ENCODE data around the gene SLC51A.
"Not testable (repeated sequence)": the region's sequence is repeated elsewhere in the genome, so short reads cannot be mapped to it uniquely, and the experiment has no call there.

SLC51A gene

DNA sequence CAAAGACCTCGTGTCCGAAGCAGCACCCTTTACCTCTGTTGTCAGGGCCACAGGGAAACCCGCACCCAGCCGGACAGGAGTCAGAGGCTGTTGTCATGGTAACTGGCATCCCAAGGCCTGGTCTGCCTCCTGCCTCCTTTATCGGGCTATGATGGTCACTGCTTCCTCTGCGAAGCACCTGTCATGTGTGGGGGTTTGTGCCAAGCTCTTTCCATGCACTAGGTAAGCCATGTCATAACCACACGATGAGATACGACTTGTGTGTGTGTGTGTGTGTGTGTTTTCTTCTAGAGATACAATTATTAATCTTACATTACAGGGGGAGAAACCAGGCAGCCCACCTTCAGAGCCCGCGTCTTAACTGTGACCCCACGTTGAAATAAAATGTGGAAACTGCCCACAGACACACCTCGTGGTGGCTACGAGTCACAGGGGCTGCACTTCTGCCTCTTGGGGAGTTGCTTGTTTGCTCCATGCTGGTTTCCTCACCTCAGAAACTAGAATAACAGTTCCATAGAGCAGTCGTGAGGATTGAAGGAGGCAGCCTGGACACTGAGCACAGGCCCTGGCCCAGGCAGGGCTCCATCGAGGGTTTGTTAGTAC lies 23.1 kb upstream of the SLC51A start:
- DNase-seq (ENCODE audit: low read depth in 2 of 2), result no peak

DNA sequence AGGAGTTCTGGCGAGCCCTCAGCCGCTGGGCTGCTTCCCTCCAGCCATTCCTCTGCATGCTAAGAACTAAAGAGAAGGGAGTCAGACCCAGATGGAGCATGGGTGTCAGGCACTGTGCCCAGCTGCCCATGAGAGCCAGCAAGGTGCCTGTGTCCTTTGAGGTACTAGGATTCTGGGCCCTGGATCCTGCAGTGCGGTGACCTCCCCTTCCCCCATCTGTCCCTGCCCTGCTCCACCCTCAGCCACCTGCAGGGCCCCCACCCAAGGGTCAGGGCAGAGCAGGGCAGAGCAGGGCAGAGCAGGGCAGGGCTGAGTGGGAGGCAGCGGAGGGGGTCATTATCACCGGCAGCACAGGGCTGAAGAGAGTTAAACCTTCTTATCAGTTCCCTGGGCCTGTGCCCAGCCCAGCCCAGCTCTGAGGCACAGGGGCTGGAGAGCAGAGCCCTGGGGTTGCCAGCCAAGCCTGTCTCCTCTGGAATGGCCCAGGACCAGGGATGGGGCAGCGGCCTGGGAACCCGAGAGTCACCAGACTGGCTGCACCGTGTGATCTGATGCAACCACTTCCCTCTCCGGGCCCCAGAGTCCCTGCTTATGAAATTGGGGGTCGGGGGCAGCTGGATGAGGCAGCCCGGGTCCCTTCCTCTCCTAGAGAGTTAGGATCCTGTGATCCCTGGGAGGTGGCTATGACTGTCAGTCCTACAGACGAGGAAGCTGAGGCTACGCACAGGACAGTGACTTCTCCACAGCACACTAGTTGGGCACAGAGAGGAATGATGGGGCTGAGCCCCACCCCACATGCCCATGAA lies 22.4 kb upstream of the SLC51A start:
- DNase-seq (ENCODE audit: low read depth in 2 of 2), result no peak

DNA sequence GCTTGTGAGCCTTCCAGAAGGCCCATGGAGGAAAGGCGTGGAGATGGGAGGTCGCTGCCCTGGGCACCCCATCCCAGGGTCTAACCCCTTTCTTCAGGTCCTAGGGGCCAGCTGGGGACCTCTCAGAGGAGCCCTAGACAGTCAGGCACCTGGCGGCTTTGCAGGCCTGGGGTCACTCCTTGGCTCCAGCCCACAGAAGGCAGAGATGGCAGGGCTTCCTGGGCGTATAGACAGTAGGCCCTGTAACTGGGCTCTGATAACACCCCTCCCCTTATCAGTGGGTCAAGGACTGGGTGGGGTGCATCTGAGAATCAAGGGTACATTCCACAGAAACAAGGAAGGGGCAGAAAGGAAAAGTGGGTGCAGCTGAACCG lies 21.8 kb upstream of the SLC51A start:
- no peak for DNase-seq (ENCODE audit: low read depth in 2 of 2)

DNA sequence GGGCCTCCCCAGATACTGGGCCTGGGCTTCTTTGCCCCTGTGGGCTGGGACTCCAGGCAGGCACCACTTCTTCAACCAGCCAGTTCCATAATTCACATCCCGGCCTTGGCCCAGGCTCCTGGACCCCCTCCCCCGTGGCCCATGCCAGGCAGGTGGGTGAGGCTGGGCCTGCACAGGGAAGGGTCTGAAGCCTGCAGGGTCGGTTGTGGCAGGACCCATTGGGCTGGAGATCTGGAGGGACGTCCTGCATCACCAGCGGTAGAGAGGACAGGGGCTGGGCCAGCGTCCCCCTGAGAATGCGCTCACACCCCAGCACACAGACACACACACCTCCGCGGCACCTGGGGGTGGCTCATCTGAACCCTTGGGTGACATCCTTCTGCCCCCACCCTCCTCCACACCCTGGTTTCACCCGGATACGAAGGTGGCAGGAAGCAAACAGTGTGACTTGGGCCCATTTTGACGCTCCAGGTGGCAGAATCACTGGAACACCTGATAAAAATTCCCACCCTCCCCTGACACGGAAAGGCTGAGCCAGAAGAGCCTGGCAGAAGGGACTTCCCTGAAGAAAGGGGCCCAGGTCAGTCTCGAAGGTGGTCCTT lies 20.6 kb upstream of the SLC51A start:
- no peak for DNase-seq (ENCODE audit: low read depth in 2 of 2)

DNA sequence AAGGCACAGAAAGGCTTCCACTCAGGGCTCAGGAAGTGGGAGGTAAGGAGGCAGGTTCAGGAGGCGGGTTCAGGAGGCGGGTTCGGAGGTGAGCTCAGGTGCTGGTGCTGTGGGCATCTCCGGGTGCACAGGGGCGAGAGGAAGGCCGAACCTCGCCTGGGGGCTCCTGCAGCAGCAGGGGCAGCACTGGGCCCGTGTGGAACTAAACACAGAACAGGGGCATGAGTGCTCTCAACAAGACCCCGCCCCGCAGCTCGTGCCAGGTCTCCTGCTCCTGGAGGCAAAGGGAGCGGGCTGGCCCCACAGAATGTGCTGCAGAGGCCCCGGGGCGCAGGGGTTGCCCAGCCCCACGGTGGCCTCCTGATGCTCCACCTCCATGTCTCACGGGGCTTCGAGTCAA lies 18.8 kb upstream of the SLC51A start:
- no peak for DNase-seq (ENCODE audit: low read depth in 2 of 2)

DNA sequence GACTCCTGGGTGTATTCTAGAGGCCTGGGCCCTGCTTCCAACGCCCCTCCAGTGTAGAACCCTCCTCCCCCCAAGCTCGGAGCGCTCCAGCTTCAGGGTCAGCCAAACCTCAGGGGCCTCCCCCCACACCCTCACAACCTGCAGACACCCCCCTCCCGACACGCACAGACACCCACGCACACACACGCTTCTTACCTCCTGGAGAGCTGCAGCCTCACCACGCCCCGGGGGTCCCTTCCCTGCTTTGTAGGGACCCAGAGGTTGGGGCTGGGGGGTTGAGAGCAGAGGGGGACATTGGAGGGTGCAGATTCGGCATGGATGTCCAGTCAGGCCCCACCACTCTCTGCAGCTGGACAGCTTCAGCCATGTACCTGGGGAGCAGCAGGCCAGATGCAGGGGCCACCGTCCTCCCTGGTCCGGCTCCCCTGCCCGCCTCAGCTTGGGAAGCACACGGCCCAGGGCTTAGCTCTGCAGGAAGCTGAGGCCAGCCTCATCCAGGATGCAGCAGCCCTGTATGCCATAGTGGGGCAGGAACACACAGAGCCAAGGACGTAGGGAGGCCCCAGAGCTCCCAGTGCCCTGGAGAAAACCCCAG lies 18.2 kb upstream of the SLC51A start:
- no peak for DNase-seq (ENCODE audit: low read depth in 2 of 2)

DNA sequence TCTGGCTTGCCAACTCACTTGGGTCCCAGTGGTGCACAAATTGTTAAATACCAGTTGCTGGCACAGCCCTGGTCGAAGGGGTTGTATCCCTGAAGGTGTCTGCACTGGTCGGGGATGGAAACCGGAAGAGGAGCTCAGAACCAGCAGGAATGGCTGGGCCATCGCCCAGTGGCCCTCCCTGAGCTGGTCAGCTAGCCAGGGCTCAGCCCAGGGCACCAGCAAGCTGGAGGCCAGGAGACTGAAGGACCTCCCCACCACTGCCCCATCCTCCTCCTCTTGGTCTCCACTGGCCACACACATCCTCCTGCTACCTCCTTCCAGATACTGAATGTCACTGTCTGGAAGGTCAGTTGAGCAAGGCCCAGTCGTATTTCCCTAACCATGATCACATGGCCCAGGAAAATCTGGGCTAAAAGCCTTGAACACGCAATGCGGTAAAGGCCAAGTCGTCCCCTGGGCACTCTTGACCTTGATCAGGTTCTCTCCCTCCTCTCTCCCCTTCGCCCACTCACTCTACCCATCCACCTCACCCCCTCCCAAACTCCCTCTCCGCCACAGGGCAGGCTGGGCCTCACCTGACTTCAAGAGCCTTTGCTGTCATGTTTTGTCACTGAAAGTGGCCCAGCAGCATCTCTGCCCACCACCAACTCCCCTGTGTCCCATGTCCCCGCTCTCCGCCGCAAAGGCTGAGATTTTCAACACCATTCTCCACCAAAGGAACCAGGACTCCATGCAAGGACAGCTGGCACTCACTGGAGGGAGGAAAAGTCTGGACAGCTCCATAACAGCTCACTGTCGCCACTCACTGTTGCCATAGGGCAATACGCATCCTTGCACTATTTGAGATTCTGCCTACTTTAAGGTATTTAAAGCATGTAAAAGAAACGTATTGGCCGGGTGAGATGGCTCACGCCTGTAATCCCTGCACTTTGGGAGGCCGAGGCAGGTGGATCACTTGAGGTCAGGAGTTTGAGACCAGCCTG lies 17.3 kb upstream of the SLC51A start:
- no peak for DNase-seq (ENCODE audit: low read depth in 2 of 2)

DNA sequence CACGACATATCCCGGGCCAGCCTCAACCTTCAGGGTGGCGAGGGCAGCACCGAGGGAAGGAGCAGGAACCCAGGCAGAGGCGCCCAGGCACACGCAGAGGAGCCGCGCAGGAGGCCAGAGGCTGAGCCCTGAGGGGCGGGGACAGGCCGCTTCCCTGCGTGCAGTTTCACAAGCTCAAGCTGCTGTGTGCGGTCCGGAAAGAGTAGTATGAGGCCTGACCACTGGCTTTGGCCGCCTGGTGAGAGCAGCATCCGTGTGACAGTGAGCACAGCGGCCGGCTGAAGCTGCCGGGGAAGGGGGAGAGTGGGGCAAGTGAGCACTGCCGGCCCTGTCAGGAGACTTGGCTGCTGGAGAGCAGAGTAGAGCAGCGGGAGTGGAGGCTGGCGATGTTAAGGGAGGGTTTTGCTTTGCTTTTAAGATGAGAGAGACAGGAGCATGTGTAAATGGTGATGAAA lies 13.8 kb upstream of the SLC51A start:
- DNase-seq (ENCODE audit: low read depth in 2 of 2), result no peak

DNA sequence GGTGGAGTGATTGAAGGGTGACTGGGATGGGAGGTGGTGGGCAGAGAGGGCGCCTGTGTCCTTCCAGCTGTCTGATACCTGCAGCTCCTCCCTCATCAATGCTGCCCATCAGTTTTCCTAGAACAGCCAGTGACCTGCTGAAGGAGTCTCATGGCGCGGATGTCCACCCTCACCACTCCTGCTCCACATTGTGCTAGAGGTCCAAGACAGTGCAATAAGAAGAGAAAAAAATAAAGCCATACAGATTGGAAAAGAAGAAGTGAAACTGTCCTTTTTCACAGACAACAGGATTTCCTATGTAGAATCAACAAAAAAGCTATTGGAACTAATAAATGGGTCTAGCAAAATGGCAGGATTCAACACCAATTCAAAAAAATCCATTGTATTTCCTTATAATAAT lies 12.5 kb upstream of the SLC51A start:
- DNase-seq (ENCODE audit: low read depth in 2 of 2), result no peak

DNA sequence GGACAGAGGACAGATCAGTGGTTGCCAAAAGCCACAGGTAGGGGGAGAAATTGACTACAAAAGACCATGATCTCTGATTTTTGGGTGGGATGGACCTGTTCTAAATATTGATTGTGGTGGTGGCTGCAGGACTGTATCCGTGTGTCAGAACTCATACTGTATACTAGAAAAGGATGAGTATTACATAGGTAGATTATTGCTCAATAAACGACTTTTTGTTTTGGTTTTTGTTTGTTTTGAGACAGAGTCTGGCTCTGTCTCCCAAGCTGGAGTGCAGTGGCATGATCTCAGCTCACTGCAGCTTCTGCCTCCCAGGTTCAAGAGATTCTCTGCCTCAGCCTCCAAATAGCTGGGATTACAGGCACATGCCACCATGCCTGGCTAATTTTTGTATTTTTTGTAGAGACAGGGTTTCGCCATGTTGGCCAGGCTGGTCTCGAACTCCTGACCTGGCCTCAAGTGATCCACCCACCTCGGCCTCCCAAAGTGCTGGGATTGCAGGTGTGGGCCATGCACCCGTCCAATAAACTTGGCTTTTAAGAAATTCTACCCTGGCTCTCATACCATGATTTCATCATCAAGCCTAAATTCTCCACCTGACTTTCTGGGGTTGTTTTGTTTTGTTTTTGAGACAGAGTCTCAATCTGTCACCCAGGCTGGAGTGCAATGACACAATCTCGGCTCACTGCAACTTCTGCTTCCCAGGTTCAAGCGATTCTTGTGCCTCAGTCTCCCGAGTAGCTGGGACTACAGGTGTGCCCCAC lies 10.7 kb upstream of the SLC51A start:
- DNase-seq (ENCODE audit: low read depth in 2 of 2), result not testable (repeated sequence)

DNA sequence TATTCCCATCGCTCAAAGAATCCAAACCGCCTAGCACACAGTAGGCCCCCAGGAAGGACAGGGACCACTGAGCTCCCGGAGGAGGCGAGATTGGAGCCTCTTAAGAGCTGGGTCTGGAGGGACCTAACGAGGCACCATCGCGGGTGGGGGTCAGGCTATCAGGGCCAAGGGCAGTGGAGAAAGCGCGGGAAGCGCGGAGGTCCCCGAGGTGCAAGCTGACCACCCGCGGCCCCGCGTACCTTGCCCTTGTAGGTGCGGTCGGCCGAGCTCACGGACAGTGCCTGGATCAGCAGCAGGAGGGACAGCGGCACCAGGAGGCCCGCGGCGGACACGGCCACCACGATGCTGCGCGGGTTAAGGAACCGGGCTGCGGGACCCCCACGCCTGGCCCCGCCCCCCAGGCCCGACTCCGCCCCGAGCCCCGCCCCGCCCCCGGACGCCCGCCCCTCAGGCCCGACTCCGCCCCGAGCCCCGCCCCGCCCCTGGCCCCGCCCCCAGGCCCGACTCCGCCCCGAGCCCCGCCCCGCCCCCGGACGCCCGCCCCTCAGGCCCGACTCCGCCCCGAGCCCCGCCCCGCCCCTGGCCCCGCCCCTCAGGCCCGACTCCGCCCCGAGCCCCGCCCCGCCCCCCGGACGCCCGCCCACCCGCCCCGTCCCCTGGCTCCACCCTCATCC lies 9.0 kb upstream of the SLC51A start:
- DNase-seq (ENCODE audit: low read depth in 2 of 2), result no peak

DNA sequence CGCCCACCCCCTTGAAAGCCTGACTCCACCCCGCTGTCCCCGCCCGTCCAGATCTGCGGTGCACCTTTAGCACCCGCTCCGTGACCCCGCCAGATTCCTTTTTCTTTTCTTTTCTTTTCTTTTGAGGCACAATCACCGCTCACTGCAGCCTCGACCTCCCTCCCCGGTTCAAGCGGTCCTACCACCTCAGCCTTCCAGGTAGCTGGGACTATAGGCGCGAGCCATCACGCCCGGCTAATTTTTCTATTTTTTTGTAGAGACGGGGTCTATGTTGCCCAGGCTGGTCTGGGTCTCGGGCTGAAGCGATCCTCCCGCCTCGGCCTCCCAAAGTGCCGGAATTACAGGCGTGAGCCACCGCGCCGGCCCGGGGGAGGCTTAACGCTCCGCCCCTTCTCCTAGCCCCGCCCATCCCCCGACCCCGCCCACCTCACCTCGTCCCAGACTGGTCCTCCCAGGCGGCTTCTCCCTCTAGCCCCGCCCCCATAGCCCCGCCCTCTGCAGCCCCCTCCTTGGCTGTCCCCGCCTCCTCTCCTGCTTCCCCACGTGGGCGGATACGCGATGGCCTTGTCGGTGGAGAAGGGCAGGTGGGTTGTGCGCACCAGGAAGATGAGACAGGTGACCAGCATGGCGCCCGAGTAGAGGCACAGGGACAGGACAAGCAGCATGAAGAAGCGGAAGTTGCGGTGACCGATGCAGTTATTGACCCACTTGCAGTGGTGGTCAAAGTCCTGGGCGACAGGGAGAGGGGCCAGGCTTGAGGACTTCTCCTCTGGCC lies 8.3 kb upstream of the SLC51A start:
- peak; percentile 46 to 61 for DNase-seq (ENCODE audit: low read depth in 2 of 2)

DNA sequence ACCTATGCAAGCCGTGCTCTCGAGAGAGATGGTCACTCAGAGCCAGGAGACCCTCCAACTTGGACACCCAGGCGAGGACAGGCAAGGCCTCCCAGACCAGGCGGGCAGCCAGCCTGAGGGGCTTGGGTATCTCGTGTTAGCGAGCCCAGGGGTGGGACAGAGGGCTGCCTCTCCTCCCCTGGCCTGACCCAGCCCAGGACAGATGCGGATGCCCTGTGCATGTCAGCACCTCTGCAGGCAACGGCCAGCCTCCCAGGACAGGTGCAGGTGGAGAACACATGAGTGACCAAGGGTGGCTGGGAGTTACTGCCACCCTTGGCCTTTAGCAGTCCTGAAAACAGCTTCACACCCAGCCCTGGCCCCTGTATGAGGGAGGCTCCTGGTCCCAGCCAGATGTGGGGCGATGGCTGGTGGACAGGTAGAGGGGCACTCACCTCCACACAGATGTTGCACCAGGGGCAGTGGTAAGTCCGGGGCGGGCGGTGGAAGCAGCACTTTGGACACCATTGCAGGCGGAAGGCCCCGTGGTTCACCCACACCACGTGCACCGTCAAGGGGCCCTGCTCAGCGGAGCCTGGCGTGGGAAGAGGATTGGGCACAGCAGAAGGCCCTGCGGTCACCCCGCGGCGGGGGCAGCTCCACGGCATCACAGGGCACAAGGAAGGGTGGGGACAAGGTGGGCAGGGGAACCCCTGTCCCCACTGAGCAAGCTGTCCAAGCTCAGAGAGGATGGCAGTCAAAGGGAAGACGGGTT lies 7.2 kb upstream of the SLC51A start:
- no peak for DNase-seq (ENCODE audit: low read depth in 2 of 2)

DNA sequence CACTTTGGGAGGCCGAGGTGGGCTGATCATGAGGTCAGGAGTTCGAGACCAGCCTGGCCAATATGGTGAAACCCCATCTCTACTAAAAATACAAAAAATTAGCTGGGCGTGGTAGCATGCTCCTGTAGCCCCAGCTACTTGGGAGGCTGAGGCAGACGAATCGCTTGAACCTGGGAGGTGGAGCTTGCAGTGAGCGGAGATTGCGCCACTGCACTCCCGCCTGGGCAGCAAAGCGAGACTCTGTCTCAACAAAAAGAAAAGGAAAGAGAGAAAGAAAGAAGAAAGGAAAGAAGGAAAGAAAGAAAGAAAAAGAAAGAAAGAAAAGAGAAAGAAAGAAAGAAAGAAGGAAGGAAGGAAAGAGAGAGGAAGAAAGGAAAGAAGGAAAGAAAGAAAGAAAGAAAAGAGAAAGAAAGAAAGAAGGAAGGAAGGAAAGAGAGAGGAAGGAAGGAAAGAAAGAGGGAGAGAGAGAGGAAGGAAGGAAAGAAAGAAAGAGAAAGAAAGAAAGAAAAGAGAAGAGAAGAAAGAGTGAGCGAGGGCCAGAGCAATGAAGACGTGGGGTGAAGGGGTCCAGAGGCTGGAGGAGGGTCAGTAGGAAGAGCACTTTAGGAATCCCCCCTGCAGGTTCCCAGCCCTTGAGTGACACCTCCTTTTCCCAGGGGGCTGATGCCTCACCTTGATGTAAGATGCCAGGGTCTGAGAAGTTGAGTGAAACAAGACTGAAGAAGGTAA lies 6.2 kb upstream of the SLC51A start:
- DNase-seq (ENCODE audit: low read depth in 2 of 2), result not testable (repeated sequence)

DNA sequence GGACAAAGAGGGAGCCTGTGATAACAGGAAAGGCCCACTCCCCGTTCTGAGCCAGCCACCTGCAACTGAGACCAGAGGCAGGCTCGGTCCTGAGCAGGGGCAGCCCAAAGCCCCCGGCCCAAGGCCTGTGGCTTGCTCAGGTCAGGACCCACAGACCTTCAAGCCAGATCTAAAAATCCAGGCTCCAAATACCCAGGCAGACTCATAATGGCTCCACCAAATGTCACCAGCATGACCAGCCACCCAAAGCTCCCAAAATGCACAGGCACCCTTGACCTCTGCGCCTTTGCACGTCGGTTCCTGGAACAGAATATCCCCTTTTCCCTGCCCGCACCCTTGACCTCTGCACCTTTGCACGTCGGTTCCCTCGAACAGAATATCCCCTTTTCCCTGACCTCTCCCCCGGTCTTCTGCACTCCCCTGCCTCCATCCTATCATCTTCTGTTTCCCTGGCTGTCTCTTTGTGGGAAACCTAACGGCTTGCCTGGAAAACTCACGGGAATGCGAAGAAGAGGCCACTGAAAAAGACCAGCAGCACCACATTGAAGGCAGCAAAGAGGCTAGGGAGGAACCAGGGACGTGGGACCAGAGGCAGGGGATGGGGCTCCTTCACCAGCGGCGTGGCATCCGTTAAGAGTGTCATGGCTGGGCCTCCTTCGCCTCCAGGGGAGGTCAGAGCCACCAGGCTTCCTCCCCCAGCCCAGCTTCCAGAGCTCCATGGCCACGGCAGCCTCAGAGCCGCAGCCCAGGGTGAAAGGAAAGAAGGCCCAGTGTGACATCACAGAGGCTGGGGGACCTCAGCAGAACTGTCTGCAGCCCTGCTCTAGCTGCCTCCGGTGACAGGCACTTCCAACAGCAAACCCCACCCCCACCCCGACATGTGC lies 5.4 kb upstream of the SLC51A start, which contains the start of gene ZDHHC19:
Gene ZDHHC19, minus strand, starts transcription at position 728 of the 884 bp plus-strand sequence. Its CDS starts 85 bp downstream, at position 643.
- no peak for DNase-seq (ENCODE audit: low read depth in 2 of 2)

DNA sequence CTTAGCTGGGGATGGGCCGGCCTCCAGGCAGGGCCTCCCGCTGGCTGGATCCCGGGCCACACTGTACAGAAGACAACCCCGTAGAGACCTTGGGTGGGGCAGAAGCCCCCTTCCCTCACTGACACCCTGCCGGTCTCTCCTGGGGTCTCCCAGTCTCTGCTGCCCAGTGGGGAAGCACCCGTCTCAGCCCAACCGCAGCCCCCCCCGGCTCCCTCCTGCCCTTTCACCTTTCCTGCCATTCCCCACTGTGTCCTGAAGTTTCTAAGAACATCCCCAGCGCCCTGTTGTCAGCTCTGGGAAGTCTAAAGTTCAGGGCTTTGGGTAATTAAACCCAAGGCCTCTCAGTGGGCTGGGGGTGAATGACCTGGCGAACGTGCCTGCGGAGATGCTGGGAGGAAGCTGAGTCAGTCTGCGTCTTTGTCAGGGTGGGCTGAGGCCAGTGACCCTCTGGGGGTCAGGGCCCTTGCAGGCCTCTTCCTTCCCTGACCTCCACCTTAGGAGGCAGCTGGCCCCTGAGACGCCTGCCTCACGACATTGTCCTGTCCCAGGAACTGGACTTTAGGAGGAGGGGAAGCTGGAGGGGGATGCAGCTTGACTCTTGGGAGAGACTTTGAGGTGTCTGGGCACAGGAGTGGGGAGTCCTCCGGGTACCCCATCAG lies 1.4 kb upstream of the SLC51A start:
- DNase-seq (ENCODE audit: low read depth in 2 of 2), result no peak

Measured in stimulated activated CD8-positive, alpha-beta memory T cell treated with anti-CD3 and anti-CD28 coated beads, Interleukin-2, amount 100 ng/mL, for 48 hours (primary cell).